Aorta (tissue), 5 donors: Measurements from ENCODE around the gene PPP1R15A. TPM values are rescaled to one million over a fixed set of nuclear protein-coding genes. Genes with fewer than 3 reads are reported as not detected.
"Not testable (repeated sequence)": the region's sequence is repeated elsewhere in the genome, so short reads cannot be mapped to it uniquely, and the experiment has no call there.

ENCODE experiments used
- ATAC-seq: fragments of 200-7000 bp; cut with Tn5 transposase; one replicate; pipeline ENCODE4 v1.9.1; 2022; ENCODE audit warnings: moderate library complexity; ENCODE audit not compliant: low FRiP score
- DNase-seq, 2 donors: peaks; one replicate each; pipeline ENCODE4 v3.0.0-alpha.2; 2020
- H3K27ac ChIP-seq, 2 donors: one replicate each; pipeline ENCODE4 v1.5.1; 2013; ENCODE audit warnings: low read length in 2 of 2, mild to moderate bottlenecking in 2 of 2, moderate library complexity in 2 of 2, control low read depth in 1 of 2, inconsistent platforms in 1 of 2, low read depth in 1 of 2
- H3K27me3 ChIP-seq, 2 donors: one replicate each; pipeline ENCODE4 v1.6.1; 2013; ENCODE audit warnings: control low read depth in 1 of 2, low read length in 1 of 2, mild to moderate bottlenecking in 1 of 2, moderate library complexity in 1 of 2; ENCODE audit not compliant: insufficient read depth in 2 of 2, control insufficient read depth in 1 of 2
- H3K36me3 ChIP-seq, 2 donors: one replicate each; pipeline ENCODE4 v1.6.1; 2013; ENCODE audit warnings: control low read depth in 1 of 2, low read length in 1 of 2, mild to moderate bottlenecking in 1 of 2; ENCODE audit not compliant: insufficient read depth in 2 of 2, control insufficient read depth in 1 of 2
- H3K4me1 ChIP-seq, 2 donors: one replicate each; pipeline ENCODE4 v1.6.1; 2013; ENCODE audit warnings: low read length in 2 of 2, control low read depth in 1 of 2, mild to moderate bottlenecking in 1 of 2, moderate library complexity in 1 of 2; ENCODE audit not compliant: insufficient read depth in 2 of 2, control insufficient read depth in 1 of 2
- H3K4me3 ChIP-seq, 2 donors: one replicate each; pipeline ENCODE4 v1.5.1; 2013; ENCODE audit warnings: low read length in 2 of 2, control low read depth in 1 of 2, mild to moderate bottlenecking in 1 of 2
- H3K9me3 ChIP-seq: one replicate; pipeline ENCODE4 v1.6.1; 2013; ENCODE audit warnings: mild to moderate bottlenecking, low read length; ENCODE audit not compliant: control insufficient read depth
- WGBS, 2 donors: extraction: QIAGEN DNeasy Blood & Tissue Kit; methylation state at CpG; one replicate each; pipeline ENCODE4 v1.1.7; 2013; 5-methylcytosine and 5-hydroxymethylcytosine counted together
- intact Hi-C, 2 donors: fragments of 100-400 bp; cut with DNase I; formaldehyde crosslinking; loops; one replicate each; pipeline versions ENCODE4 v1.14.2 to v1.15.0; 2022
- polyA plus RNA-seq, 2 donors: library from polyadenylated mRNA; stranded (reverse); fragments of 200-250 nt; gene quantifications; one replicate each; pipeline ENCODE4 v1.2.3, GENCODE V29; 2013
- total RNA-seq, 2 donors: library from RNA; stranded (reverse); fragmentation: NEBNext Ultra II Directional; extraction: Animal tissue kit (Norgen Biotek cat#: 25700); gene quantifications; one replicate each; pipeline ENCODE4 v1.2.1, GENCODE V29; 2021
- donor health status: healthy with polysubstance abuse.
- donor health status: Bipolar disorder and iron deficiency.
- donor health status: DM: no; HTN: no; CAD: no.
- donor health status: DM: no; HTN: no; CAD: no.
- donor health status: DM: yes; HTN: yes; CAD: no.

PPP1R15A gene
- total and polyA plus RNA-seq, 4 donors, result 57.2 to 182 (median 80.1) TPM

- H3K4me3 ChIP-seq, H3K27ac ChIP-seq, DNase-seq, H3K9me3 ChIP-seq, ATAC-seq, intact Hi-C loops, H3K27me3 ChIP-seq, H3K4me1 ChIP-seq: not testable (repeated sequence)
- peaks cover 12% of the 10 kb centered on the region in 2 donors for H3K36me3 ChIP-seq
- 96 to 97% methylated on average over 11 of the region's 11 CpGs for whole genome bisulfite sequencing, 2 donors
Observed at GRCh38 chr19:48909424-48910077, 37.3 kb downstream of the PPP1R15A start.

- H3K4me3 ChIP-seq, result no peak overlapping the region
- no peaks in the 10 kb centered on the region for H3K27me3 ChIP-seq
- peaks cover 12% of the 10 kb centered on the region in 2 donors for H3K36me3 ChIP-seq
- DNase-seq, result no peak
- no peaks in the 10 kb centered on the region for H3K4me1 ChIP-seq
- 81 to 88% methylated on average over 2 of the region's 2 CpGs for WGBS, 2 donors
- no peak overlapping the region for H3K27ac ChIP-seq
- intact Hi-C loops, result no loop called here
- no peaks in the 10 kb centered on the region for H3K9me3 ChIP-seq
- ATAC-seq, result no peak
Observed at GRCh38 chr19:48910803-48911202, 38.6 kb downstream of the PPP1R15A start.

- WGBS, 2 donors, result 89 to 93% methylated on average over 9 of the region's 9 CpGs
- H3K27ac ChIP-seq, result no peak overlapping the region
- H3K9me3 ChIP-seq, result no peaks in the 10 kb centered on the region
- H3K4me3 ChIP-seq, result no peak overlapping the region
- no peaks in the 10 kb centered on the region for H3K27me3 ChIP-seq
- no peak for ATAC-seq
- H3K4me1 ChIP-seq, result no peaks in the 10 kb centered on the region
- DNase-seq, result no peak
- H3K36me3 ChIP-seq, result peaks cover 10 to 11% of the 10 kb centered on the region in 2 donors
- intact Hi-C loops, result no loop called here
Observed at GRCh38 chr19:48913114-48913889, 41.1 kb downstream of the PPP1R15A start.

GRCh38 chr19:48914181-48914580, 42.0 kb downstream of the PPP1R15A start:
- no peak for ATAC-seq
- Histone ChIP-seq H3K36me3 (peaks cover 6 to 10% of the 10 kb centered on the region in 2 donors), H3K4me3 (no peak overlapping the region), H3K27me3 (no peaks in the 10 kb centered on the region), H3K4me1 (no peaks in the 10 kb centered on the region), H3K27ac (no peak overlapping the region), H3K9me3 (no peaks in the 10 kb centered on the region)
- intact Hi-C loops, result no loop called here
- 94% methylated on average over 8 of the region's 8 CpGs for WGBS, 2 donors
- no peak for DNase-seq

GRCh38 chr19:48915757-48916156, 43.5 kb downstream of the PPP1R15A start:
- H3K4me3 ChIP-seq, result no peak overlapping the region
- 82 to 85% methylated on average over 8 of the region's 8 CpGs for whole genome bisulfite sequencing, 2 donors
- no peaks in the 10 kb centered on the region for H3K27me3 ChIP-seq

GRCh38 chr19:48918071-48918470, 45.9 kb downstream of the PPP1R15A start:
- Histone ChIP-seq H3K27ac (no peak overlapping the region), H3K36me3 (peaks cover 0 to 7% of the 10 kb centered on the region in 2 donors), H3K4me1 (no peaks in the 10 kb centered on the region), H3K27me3 (no peaks in the 10 kb centered on the region), H3K4me3 (no peak overlapping the region), H3K9me3 (no peaks in the 10 kb centered on the region)
- intact Hi-C loops, result no loop called here
- ATAC-seq (no peak), DNase-seq (no peak)
- 82 to 85% methylated on average over 6 of the region's 6 CpGs for whole genome bisulfite sequencing, 2 donors

More at GRCh38 chr19:48915757-48916156, 43.5 kb downstream of the PPP1R15A start:
- DNase-seq, result no peak
- no peak for ATAC-seq
- Histone ChIP-seq H3K36me3 (peaks cover 6 to 10% of the 10 kb centered on the region in 2 donors), H3K9me3 (no peaks in the 10 kb centered on the region), H3K27ac (no peak overlapping the region), H3K4me1 (no peaks in the 10 kb centered on the region)
- intact Hi-C loops, result no loop called here

- no peak for DNase-seq
- H3K36me3 ChIP-seq, result peaks cover 0 to 3% of the 10 kb centered on the region in 2 donors
- H3K27ac ChIP-seq, result no peak overlapping the region
- no peak for ATAC-seq
- 82 to 86% methylated on average over 18 of the region's 18 CpGs for WGBS, 2 donors
- no peaks in the 10 kb centered on the region for H3K4me1 ChIP-seq
- H3K27me3 ChIP-seq, result no peaks in the 10 kb centered on the region
- intact Hi-C loops, result no loop called here
- no peaks in the 10 kb centered on the region for H3K9me3 ChIP-seq
- no peak overlapping the region for H3K4me3 ChIP-seq
Observed at GRCh38 chr19:48918801-48919247, 46.6 kb downstream of the PPP1R15A start.

- H3K36me3 ChIP-seq, H3K4me3 ChIP-seq, H3K4me1 ChIP-seq, intact Hi-C loops, DNase-seq, H3K27me3 ChIP-seq, ATAC-seq, H3K27ac ChIP-seq, H3K9me3 ChIP-seq: not testable (repeated sequence)
- 93% methylated on average over 8 of the region's 8 CpGs for WGBS, 2 donors
Observed at GRCh38 chr19:48919271-48919670, 47.0 kb downstream of the PPP1R15A start.

- H3K27ac ChIP-seq, result no peak overlapping the region
- intact Hi-C loops, result no loop called here
- 81 to 86% methylated on average over 10 of the region's 10 CpGs for WGBS, 2 donors
- H3K4me3 ChIP-seq, result no peak overlapping the region
- H3K4me1 ChIP-seq, result no peaks in the 10 kb centered on the region
- no peak for DNase-seq
- H3K27me3 ChIP-seq, result no peaks in the 10 kb centered on the region
- no peaks in the 10 kb centered on the region for H3K36me3 ChIP-seq
- ATAC-seq, result no peak
- H3K9me3 ChIP-seq, result no peaks in the 10 kb centered on the region
Observed at GRCh38 chr19:48920949-48921348, 48.7 kb downstream of the PPP1R15A start.
